HG03432 (cell line): ENCODE measurements around the gene SPATA13.

Experiments used
- ATAC-seq: cut with Tn5 transposase; IDR thresholded peaks from one replicate; pipeline ENCODE4 v1.9.1; 2021; ENCODE audit warnings: mild to moderate bottlenecking, moderate library complexity; ENCODE audit not compliant: unreplicated experiment

Gene SPATA13

DNA sequence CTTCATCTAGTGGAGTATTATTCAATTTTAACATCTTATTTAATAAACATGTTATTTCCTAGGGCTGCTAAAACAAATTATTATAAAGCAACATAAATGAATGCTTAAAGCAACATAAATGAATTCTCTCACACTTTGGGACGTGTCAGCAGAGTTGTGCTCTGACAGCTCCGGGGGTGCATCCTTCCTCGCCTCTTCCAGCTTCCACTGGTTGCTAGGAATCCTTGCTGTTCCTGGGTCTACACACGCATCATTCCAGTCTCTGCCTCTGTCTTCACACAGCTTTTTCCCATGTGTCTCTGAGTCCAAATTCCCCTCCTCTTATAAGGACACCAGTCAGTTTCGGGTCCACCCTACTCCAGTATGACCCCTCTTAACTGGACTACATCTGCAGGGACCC, 21.6 kb upstream of the SPATA13 start:
- no peak for ATAC-seq

DNA sequence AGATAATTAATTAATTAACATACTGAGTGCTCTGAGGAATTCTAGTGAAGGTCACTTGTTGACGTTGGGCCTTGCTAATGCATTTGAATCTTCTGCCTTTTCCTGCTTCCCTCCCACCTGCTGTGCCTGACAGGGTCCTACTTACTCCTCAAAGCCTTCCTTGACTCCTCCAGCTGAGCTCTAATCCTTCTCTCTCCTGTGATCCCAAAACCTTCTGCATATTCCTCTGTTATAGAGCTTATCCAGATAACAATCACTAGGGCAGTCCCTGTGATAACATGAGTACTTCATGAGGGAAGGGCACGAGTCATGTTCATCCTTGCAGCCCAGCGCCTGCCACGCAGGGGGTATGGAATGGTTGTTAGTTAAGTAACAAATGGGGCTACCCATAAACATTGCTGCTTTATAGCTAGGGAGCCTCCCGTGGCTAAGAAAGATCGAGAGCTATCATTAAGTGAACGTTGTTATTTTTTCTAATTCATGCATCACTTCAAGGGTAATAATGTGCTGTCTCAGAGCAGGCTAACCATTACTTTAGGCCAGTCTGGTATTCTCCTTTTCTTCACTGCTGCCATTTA, 19.1 kb upstream of the SPATA13 start:
- ATAC-seq = no peak

DNA sequence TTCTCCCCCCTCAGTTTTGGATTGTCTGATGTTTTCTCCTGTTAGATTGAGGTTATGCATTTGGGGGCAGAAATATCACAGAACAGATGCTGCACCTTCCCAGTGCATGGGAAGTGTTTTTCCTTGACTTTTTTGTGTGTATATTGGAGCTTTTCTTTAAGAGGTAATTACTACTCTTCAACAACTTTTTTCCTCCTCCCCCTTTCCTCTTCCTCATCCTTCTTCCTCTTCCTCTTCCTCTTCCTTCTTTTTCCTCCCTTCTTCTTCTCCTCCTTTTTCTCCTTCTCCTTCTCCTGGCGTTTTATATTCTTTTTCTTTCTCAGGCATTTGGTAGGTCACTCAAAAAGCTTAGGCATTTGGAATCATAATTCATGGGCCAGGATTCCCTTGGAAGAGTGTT, 18.1 kb upstream of the SPATA13 start:
- no peak for ATAC-seq

DNA sequence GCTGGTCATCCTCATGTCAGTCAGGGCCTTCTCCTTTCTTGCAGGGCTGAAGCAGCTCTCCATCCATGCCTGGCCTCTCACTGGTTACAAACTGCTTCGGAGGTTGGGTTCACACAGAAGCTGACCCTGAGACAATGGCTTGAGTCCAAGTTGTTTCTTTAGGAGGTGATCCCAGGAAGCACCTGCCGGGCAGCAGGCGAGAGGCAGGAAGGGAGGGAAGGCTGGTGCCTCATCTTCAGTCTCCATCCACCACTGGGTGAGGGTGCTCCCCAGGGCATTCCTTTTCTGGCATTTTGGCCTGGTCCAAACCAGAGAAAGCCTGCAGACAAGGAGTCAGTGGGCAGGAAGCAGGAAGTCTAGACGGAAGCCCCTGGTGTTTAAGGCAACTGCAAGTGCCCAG, 17.6 kb upstream of the SPATA13 start:
- ATAC-seq = no peak

DNA sequence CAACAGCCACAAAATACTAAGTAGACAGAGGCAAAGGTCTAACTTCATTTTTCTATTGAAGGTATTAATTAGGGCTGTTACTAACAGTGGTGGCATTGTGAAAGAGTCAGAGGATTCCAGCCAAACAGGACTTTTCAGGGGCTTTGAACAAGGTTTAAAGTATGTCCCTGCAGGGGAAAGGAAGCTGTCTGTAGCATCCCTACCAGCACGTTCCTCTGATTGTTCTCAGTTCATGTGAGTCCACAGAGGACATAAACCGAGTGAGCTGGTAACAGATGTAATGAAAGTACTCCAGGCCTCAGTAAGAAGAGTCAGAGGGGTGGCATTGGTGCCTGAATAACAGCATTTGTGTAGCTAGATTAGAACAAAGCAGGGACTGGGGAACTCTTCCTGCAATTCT, 15.3 kb upstream of the SPATA13 start:
- no peak for ATAC-seq

DNA sequence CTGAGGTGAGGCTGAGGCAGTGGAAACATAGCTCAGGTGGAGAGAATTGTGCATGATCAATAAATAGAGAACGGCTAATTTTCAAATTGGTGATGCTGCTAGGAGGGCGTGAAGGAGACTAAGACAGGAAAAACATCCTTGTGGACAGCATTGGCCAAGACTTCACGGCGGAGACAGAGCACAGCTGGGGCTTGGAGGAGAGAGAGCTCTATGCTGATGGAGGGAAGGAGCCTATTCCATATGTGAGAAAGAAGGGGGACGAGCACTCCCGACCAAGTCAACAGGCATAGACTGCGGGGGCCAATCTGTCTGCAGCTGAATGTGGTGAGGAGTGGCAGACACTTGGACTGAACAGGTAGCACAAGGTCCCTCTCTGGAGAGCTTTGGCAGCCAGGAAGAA, 14.8 kb upstream of the SPATA13 start:
- no peak for ATAC-seq

DNA sequence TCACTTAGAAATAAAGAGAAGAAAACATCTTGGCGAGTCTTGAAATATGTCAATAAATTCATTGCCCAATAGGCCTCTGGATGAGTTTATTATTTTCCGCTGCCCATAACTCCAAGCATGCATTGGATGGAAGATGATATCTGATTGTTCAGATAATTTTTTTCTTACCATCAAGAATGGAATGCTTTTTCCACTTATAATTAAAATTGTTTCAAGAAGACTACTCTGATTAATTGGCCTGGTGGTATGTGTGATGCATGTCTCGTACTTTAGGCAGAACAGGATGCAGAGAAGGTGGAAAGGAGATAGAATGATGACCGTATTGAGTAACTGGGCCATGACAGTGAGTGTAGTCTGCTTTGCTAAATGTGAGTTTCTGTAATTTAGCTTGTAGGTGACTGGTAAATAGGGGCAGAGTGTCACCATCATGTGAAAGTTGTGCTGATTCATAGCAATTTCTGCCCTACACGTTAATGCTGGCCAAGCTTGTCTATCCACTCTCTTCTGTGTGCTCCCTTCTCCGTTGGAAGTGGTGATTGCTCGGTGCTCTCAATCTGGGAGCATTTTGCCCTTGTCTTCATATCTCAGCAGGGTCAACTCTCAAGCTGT, 13.5 kb upstream of the SPATA13 start:
- ATAC-seq = no peak

DNA sequence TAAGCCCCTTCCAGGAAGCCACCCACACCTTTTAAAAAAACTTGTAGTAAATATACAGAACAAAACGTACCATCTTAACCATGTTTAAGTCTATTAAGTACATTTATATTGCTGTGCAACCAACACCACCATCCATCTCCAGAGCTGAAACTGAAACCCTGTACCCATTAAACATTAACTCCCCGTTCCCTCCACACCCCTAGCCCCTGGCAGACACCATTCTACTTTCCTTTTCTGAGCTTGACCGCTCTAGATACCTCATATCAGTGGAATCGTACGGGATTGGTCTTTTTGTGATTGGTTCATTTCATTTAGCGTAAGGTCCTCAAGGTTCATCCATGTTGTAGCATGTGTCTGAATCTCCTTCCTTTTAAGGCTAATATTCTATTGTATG, 13.0 kb upstream of the SPATA13 start:
- peak; percentile 69 for ATAC-seq

DNA sequence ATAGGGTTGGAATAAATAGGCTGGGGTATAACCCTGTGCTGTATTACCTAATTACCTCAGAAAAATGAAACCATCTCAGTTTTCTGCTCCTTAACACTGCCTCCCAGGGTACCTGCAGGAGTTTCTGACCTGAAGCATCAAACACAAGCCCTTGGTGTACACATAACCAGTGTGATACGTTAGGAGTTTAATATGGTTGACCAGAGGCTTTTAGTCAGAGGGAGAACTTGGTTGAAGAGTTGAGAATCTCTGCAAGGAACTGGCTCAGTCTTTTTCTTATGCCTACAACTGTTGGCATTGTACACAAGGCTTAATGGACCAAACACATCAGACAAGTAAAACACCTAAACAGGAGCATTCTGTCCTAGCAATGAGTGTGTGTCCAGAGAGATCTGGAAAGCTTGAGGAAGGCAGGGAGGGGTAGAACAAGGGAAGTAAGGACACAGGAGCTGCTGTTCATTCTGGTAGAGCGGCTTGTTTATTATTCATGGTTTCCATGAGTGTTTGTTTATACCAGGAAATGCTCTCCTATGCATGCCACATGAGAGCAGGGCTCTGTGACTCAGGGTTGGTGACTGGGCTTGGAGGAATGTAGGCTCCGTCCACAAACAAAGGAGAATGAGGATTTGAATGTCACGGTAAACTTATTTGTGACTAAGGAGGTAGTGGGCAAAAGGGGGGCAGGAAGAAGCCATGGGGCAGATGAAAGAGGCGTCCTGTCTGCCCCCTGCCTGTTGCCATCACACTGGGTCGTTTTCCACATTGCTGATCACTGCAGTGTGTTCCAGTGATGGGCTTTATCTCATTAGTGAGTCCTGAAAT, 11.9 kb upstream of the SPATA13 start:
- no peak for ATAC-seq

DNA sequence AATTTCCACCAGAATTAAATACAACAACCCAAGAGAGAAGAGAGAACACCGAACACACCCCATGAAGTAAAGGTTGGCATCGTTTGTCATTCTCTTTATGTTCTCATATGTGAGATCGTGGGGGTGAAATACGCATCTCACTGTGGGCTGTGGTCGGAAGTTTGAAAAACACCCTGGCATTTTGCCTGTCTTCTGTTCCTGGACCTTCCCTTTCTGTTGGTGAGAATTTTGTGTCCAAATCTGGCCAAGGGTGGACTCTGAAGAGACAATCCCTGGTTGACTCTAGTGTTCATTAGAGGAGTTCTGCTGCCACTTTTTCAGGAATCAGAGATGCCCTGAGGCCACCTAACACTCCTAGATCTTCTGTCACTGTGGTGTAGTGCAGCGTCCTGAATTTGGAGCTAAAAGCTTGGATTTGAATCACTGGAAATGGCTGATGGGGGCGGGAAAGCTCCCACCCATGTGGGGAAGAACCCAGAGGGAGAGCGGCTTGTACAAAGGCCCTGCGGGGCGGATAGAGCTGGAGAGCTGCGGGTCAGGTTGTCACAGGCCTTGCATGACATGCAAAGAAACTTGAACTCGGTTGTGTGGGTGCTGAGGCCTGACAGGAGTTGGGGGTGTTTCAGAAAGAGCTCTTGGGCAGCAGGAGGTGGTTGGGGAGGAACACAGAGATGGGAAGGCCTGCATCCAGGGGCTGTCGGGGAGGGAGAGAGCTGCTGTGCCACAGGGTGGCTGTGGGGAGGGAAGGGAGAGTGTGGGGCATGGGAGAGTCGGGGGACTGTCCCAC, 11.1 kb upstream of the SPATA13 start:
- ATAC-seq = no peak

DNA sequence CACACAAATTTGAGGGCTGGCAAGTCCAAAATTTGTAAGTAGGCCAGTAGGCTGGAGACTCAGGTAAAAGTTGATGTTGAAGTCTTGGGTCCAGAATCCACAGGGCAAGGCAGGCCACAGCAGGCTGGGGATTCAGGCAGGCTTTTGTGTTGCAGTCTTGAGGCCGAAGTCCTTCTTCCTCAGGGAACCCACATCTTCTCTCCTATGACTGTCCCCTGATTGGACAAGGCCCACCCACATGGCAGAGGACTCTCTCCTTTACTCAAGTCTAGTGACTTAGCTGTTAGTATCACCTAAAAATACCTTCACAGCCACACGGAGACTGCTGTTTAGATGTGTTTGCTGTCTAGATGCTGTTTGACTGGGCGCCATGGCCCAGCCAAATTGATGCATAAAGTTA, 9.9 kb upstream of the SPATA13 start:
- no peak for ATAC-seq

DNA sequence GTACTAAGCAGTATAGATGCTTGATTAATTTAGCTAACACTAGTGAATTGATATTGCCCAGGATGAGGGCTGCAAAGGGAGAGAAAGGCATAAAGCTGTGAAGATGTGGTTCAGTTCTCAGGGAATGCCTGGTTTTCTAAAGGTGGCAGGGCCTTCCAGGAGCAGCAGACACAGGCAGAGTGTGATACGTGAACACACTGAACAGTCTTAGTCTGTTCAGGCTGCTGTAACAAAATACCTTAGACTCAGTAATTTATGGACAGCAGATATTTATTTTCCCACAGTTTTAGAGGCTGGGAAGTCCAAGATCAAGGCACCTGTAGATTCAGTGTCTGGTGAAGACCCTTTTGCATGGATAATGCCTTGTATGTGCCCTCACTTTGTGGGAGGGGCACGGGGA, 8.7 kb upstream of the SPATA13 start:
- no peak for ATAC-seq

DNA sequence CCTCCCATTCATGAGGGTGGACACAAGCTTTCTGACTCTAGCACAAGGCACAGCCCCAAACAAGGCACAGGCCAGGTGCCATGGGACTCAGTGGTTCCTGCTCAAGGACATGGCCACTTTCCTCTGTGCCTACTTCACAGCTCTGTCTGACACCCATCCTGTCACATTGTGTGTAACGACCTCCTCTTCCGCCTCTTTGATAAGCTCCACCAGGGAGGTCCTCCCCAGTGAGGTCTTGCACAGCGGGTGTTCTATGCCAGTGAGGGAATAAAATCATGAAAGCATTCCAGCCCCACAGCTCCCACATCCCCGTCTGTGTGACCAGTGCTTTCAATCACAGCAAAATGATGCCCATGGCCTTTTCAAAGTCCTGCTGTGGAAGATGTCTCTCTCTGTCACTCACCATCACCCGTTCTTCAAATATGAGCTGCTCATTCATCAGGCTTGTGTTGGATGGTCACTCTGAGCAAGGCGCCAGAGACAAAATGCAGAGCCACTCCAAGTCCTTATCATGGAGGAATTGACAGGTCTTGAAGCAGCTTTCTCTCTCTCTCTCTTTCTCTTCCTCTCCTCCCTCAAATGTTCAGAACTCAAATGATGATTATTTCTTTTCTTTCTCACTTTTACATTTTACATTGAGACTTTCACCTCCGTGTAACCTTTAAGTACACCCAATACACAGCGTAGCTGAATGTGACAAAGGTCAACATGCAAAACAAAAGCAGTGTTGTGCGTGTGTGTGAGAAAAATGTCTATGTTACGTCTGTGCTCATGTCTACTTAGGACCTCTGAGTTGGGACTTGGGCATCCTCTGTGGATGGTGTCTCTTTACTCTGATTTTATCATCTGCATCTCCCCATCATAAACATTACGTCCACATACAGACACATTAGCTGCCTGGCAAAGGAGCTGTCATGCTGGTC, 8.0 kb upstream of the SPATA13 start:
- ATAC-seq = no peak

DNA sequence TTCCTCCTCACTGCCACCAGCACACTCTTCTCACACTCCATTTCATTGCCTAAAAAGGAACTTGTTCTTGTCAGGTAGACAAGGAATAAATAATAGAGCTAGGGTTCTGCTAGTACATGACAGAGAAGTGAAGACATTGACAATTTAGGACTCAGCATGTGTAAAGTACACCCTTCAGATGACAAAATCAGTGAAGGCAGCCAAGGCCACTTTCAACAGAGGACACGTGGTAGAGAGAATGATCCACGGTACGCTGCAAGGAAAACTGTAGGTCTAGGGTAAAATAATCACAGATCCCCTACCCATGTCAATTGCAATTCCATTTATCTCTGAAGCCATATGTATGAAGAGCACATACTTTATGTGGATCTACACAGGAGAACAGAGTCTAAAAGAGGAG, 7.2 kb upstream of the SPATA13 start:
- no peak for ATAC-seq

DNA sequence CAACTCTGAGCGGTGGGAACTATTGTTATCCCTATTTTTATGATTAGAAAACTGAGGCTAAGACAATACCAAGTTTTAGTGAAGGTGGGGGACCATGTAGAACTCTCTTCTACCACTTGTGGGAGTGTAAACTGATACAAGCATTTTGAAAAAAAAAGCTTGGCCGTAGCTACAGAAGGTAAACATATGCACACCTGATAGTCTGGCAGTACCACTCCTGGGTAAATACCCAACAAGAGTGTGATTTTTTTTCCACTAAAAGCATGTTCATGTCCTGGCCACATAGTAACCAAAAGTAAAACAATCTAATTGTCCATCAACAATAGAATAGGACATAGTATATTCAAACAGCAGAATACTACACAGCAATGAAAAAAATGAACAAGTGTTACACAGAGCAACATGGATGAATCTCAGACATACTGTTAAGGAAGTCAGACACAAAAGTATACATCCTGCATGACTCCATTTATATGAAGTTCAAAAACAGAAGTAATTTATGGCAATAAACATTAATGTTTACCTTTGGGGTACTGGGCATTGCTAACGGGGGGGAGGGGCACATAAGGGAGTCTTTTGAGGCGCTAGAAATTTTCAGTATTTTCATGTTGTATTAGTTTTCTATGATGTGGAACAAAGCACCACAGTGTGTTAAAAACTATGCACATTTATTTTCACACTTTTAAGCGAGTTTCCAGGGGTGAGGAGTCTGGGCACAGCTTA, 6.4 kb upstream of the SPATA13 start:
- ATAC-seq = no peak

DNA sequence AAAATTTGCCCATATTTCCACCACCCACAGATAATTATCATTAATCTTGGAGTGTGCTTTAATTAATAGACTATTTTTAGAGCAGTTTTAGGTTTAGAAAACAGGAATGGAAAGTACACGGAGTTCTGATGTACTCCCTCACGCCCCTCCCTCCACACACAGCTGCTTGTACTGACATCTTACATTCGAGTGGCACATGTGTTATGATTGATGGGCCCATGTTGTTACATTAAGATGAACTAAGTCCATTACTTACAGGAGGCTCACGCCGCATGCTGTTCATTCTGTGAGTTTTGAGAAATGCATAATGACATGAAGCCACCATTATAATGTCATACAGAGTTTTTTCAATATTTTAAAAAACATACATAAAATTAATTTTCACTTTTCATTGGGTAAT, 1.2 kb upstream of the SPATA13 start:
- no peak for ATAC-seq

DNA sequence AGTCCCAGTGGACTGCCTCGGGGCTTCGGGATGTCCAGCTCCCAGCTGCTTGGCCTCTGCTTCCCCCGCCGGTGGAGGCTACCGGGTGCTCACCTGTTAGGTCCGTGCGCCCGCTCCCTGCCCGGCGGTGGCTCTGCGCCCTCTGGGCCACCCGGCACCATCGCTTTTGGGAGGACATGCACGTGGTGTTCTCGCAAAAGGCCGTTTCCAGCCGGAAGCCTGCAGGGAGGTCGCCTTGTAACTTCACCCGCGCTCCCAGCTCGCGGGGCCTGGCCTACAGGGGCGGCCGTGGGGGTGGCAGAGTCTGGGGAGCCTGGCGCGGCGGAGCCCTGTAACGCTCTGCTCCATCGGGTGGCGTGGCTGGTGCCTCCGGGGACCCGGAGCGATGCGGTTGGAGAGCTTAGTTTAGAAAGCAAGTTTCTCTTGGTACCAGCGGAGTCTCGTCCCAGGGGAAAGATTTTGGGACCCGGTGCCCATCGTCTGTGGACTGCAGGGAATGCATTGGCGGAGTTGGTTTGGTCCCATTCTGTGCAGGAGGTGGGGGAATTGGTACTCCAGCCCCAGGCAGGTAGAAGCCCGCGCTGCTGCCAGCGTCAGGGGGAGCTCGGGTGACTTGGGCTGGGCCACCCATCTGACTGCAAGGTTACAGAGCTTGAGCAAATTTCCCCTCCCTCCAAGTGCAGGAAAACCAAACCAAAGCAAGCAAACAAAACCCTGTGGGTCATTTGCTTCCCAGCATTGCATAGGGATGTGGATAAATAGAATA, 673 bp downstream of the SPATA13 start:
- peak; percentile 47 for ATAC-seq

DNA sequence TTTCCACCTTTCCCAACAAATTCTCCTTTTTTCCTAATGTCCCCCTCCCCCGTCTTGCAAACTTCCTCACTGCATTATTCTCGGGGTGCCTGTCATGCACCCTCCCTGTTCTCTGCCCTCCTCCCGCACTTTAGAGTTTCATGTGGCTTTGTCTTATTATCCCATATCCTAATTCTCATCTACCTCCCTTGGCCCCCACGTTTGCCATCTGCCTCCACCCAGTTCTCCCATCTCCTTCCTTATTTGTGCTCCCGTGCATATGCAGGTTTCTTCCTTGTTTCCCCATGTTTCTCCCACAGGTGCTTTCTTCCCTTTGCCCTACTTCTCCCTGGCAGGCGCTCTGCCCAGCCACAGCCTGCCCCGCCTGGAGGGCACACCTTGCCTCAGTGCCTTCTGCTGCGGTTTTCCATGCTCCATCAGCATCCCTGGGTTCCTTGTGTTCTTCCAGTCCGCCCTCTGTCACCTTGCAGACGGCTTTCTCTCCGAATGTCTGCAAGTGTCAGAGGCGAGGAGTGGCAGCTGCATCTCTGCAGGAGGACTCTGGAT, 1.5 kb downstream of the SPATA13 start:
- no peak for ATAC-seq

DNA sequence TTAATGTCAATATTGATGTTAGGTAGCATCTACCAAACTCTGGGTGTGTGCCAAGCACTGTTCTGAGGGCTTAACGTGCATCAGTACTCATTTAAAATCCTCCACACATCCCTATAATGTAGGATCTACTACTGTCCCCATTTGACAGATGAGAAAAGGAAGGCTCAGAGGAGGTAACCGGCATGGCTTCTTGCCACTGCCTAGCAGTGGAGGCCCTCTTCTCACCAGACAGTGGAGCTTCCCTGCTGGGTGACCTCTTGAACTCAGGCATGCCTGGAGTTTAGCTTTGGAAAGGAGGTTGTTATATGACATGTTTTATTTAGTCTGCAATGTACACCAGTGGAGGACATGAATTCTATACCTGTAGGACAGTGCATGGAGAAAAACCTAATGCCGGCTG, 2.1 kb downstream of the SPATA13 start:
- no peak for ATAC-seq
